A673 (cell line): ENCODE data around the gene TTR. TPM values are rescaled to one million over a fixed set of nuclear protein-coding genes. Genes with fewer than 3 reads are reported as not detected.

ENCODE experiments used
- BruUV-seq: library from RNA; stranded (reverse); fragments of 400-500 nt; replicated peaks from 2 replicates; lab custom pipeline; 2021; lab: Mats Ljungman, UMichigan
- CTCF ChIA-PET: fragments of 300-600 bp; sonication (Branson Sonifier 250); formaldehyde crosslinking; loops from one replicate; lab custom pipeline; 2022; ENCODE audit warnings: antibody characterized with exemption; lab: Charles Lee
- POLR2A ChIA-PET: fragments of 300-600 bp; sonication (Branson Sonifier 250); formaldehyde crosslinking; loops from one replicate; lab custom pipeline; 2022; ENCODE audit warnings: antibody characterized with exemption; ENCODE audit not compliant: low non-redundant PET; lab: Charles Lee
- DNase-seq: peaks from one replicate; pipeline ENCODE4 v3.0.0-alpha.2; 2015; ENCODE audit warnings: low spot score
- H3K27ac ChIP-seq: fragments of 200-600 bp; sonication (generic); 2 replicates; pipeline ENCODE4 v1.5.1; 2016; ENCODE audit warnings: mixed run types, low read depth, mild to moderate bottlenecking, mixed read lengths, antibody characterized with exemption, low read length; ENCODE audit not compliant: poor library complexity, severe bottlenecking
- H3K27me3 ChIP-seq: fragments of 200-600 bp; sonication (generic); replicated peaks from 2 replicates; pipeline ENCODE4 v1.6.1; 2017; ENCODE audit warnings: mixed run types, low read depth, mild to moderate bottlenecking, mixed read lengths, antibody characterized with exemption, low read length; ENCODE audit not compliant: insufficient read depth, poor library complexity
- H3K36me3 ChIP-seq: fragments of 200-600 bp; sonication (generic); 2 replicates; pipeline ENCODE4 v1.6.1; 2016; ENCODE audit warnings: mixed run types, mild to moderate bottlenecking, mixed read lengths, antibody characterized with exemption, low read length; ENCODE audit not compliant: insufficient read depth, poor library complexity, severe bottlenecking
- H3K4me1 ChIP-seq: fragments of 200-600 bp; sonication (generic); 2 replicates; pipeline ENCODE4 v1.6.1; 2017; ENCODE audit warnings: mixed run types, mild to moderate bottlenecking, mixed read lengths, antibody characterized with exemption, low read length; ENCODE audit not compliant: insufficient read depth, poor library complexity, severe bottlenecking
- H3K4me3 ChIP-seq: fragments of 200-600 bp; sonication (generic); 2 replicates; pipeline ENCODE4 v1.5.1; 2016; ENCODE audit warnings: low read depth, mixed run types, mild to moderate bottlenecking, mixed read lengths, low read length; ENCODE audit not compliant: poor library complexity, severe bottlenecking
- H3K9me3 ChIP-seq: fragments of 200-600 bp; sonication (generic); 2 replicates; pipeline ENCODE4 v1.6.1; 2016; ENCODE audit warnings: mixed run types, low read depth, mild to moderate bottlenecking, mixed read lengths, antibody characterized with exemption, low read length; ENCODE audit not compliant: poor library complexity, severe bottlenecking
- CTCF ChIP-seq: fragments of 300-800, 200-600 bp; sonication (generic); conservative IDR thresholded peaks from 2 replicates; pipeline ENCODE4 v1.5.1; 2017; ENCODE audit warnings: low read depth, mild to moderate bottlenecking, antibody characterized with exemption, low read length, moderate library complexity, mixed read lengths
- EZH2 ChIP-seq: fragments of 200-600 bp; sonication (generic); IDR thresholded peaks from 2 replicates; pipeline ENCODE4 v1.6.1; 2017; ENCODE audit warnings: borderline replicate concordance, low read depth, mild to moderate bottlenecking, mixed read lengths, antibody characterized with exemption, low read length; ENCODE audit not compliant: poor library complexity, severe bottlenecking
- intact Hi-C: fragments of 100-400 bp; cut with micrococcal nuclease; formaldehyde crosslinking; loops from one replicate; pipeline ENCODE4 v1.10.0; 2022; ENCODE audit not compliant: unreplicated experiment
- total RNA-seq: library from RNA; stranded (reverse); gene quantifications from 2 replicates; pipeline ENCODE4 v1.2.3, GENCODE V29; 2021

Gene TTR
- total RNA-seq, 1 experiment from 2014 or later = not detected

- Histone ChIP-seq H3K27me3 (no peaks in the 10 kb centered on the region), H3K4me1 (no peaks in the 10 kb centered on the region), H3K9me3 (no peaks in the 10 kb centered on the region), H3K36me3 (no peaks in the 10 kb centered on the region), H3K4me3 (no peak overlapping the region), H3K27ac (no peak overlapping the region)
- ChIA-PET POLR2A (no interaction called here), CTCF (no interaction called here)
- intact Hi-C loops = no loop called here
- BruUV-seq = no TSS peak
- no peak for DNase-seq
- TF ChIP-seq CTCF (no peak), EZH2 (no peak)
These were observed 18.6 kb upstream of the TTR start for GRCh38 chr18:31573051-31573450.

- DNase-seq = no peak
- Histone ChIP-seq H3K27ac (no peak overlapping the region), H3K36me3 (no peaks in the 10 kb centered on the region), H3K27me3 (no peaks in the 10 kb centered on the region), H3K9me3 (no peaks in the 10 kb centered on the region), H3K4me1 (no peaks in the 10 kb centered on the region), H3K4me3 (no peak overlapping the region)
- TF ChIP-seq CTCF (no peak), EZH2 (no peak)
- CTCF ChIA-PET = no interaction called here
- intact Hi-C loops = no loop called here
- POLR2A ChIA-PET = no interaction called here
- BruUV-seq = no TSS peak
These were observed 17.3 kb upstream of the TTR start for GRCh38 chr18:31574359-31574758.

DNA sequence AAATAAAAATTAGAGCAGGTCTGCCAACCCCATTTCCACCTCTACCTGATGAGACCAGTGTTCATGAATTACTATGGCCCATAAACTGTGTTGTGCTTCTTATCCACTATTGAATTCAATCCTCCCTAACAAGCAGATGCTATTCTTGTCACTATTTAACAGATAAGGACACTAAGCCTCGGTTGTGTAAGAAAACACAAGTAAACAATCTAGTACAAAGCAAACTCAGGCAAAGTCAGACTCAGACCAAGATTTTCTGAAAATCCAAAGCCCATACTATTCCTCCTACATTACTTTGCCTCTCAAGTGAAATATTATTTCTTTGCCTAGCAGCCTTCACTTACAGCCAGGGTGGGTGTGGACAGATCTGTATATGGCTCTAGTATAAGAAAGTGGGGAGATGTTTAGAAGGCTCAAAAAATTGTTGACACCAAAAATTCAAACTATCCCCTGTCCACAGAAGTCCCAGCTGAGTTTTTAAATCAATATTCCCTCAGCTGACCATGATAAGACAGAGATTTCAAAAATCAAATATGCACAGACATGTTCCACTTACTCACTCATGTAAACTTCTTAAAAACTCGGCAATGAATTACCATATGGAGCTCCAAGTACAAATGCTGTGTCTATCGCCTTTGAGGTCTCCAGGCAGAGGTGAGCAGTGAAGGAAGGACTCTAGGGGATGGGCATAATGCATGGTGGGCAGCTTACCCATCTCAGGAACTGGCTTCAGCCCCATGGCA is 16.0 kb upstream of the TTR start:
- Histone ChIP-seq H3K36me3 (no peaks in the 10 kb centered on the region), H3K4me3 (no peak overlapping the region), H3K27ac (no peak overlapping the region), H3K4me1 (no peaks in the 10 kb centered on the region), H3K9me3 (no peaks in the 10 kb centered on the region), H3K27me3 (no peaks in the 10 kb centered on the region)
- DNase-seq = no peak
- no peak for TF ChIP-seq EZH2
- TF ChIP-seq CTCF = no peak
- POLR2A ChIA-PET = no interaction called here
- intact Hi-C loops = no loop called here
- no TSS peak for BruUV-seq
- CTCF ChIA-PET = no interaction called here
